RWPE2 (cell line): ENCODE measurements around the gene TMEM131.

Experiments
- ATAC-seq: fragments of 200-7000 bp; cut with Tn5 transposase; 3 replicates; pipeline ENCODE4 v1.9.1; 2021; ENCODE audit warnings: low read depth
- DNase-seq: peaks from one replicate; pipeline ENCODE4 v3.0.0-alpha.2; 2020; ENCODE audit warnings: low spot score
- H3K27ac ChIP-seq: fragments of 450-650 bp; 2 replicates; pipeline ENCODE4 v1.5.1; 2017; ENCODE audit warnings: mild to moderate bottlenecking; ENCODE audit not compliant: poor library complexity, severe bottlenecking
- H3K27me3 ChIP-seq: fragments of 250-450 bp; sonication (Bioruptor Pico); 2 replicates; pipeline ENCODE4 v1.5.1; 2021; ENCODE audit warnings: mild to moderate bottlenecking, moderate library complexity; ENCODE audit not compliant: insufficient read depth, poor library complexity, severe bottlenecking
- H3K36me3 ChIP-seq: fragments of 250-450 bp; sonication (Bioruptor Pico); 2 replicates; pipeline ENCODE4 v1.5.1; 2020; ENCODE audit warnings: low read depth, mild to moderate bottlenecking, moderate library complexity
- H3K4me1 ChIP-seq: fragments of 250-450 bp; sonication (Bioruptor Pico); 2 replicates; pipeline ENCODE4 v1.5.1; 2021; ENCODE audit warnings: mild to moderate bottlenecking, moderate library complexity; ENCODE audit not compliant: insufficient read depth, poor library complexity, severe bottlenecking
- H3K4me3 ChIP-seq: fragments of 250-450 bp; sonication (Bioruptor Pico); 2 replicates; pipeline ENCODE4 v1.5.1; 2021; ENCODE audit warnings: mild to moderate bottlenecking, moderate library complexity; ENCODE audit not compliant: severe bottlenecking
- H3K9me3 ChIP-seq: fragments of 250-450 bp; sonication (Bioruptor Pico); 2 replicates; pipeline ENCODE4 v1.5.1; 2021; ENCODE audit warnings: mild to moderate bottlenecking, moderate library complexity; ENCODE audit not compliant: severe bottlenecking
- CTCF ChIP-seq: fragments of 450-650 bp; IDR thresholded peaks from one replicate; pipeline ENCODE4 v1.5.1; 2017; ENCODE audit warnings: mild to moderate bottlenecking, moderate library complexity; ENCODE audit not compliant: poor library complexity, severe bottlenecking

Gene TMEM131

DNA sequence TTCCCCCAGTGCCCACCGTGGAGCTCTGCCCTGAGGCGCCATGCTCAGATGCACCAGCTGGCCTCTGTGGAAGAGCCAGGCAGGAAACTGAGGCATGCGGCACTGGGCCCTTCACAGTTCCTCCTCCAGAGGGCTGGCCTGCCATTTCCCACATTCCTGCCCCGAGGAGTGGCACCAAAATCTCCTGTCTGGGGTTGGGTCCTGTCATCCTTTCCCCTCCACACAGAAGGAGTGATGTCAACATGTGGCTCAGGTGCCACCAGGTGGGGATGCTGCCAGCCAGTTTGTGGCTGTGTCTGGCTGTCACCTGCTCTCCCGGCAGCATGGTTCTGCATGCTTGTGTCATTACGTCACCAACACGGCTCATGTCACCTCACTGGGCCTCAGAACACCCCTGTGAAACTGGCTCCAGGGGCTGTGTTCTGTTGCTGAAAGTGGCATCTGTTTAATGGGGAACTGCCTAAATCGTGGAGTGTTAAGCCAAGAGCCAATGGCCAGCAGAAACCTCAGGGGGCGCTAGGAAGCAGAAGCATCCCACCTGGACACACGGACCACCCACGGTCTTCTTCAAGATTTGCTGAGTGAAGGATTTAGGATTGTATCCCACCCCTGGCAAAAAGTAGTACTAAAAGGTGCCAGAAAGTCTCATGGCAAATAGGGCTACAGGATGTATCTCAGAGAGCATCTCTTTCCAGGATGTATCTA, 231.0 kb downstream of the TMEM131 start:
- ATAC-seq: no peak

DNA sequence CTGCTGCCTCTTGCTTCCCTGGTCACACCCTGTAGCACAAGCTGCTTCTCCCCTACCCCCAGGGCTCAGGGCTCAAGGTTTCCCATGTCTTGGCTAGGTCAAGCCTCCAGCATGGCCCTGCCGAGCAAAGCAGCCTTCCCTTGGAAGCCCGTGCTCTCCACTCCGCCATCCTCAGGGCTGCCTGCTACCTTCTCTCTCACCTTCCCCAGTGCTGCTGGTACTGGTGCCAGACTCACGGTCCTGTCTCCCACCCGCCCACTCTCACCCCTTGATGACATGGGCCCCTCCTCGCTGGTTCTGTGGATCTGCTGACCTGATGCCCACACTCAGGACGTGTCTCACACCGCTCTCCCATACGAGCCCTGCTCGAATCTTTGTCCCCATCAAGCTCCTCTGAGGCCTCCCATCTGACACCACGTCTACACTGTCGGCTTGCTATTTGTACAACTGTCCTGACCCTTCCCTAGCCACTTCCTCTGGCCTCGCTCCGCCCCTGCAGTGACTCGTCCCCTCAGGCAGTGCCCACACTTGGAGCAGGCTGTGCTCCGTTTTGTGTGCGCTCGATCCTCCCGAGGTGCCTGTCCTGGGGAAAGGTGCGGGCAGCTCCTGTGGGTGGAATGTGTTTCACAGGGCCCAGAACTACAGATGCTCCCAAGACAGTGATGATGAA, 232.4 kb downstream of the TMEM131 start:
- no peak for TF ChIP-seq CTCF
- no peak overlapping the region for H3K4me3 ChIP-seq
- DNase-seq: peak; percentile 57
- no peak overlapping the region for H3K27ac ChIP-seq
- H3K9me3 ChIP-seq: no peaks in the 10 kb centered on the region
- H3K27me3 ChIP-seq: no peaks in the 10 kb centered on the region
- ATAC-seq: peak; percentile 60
- H3K36me3 ChIP-seq: peaks cover 37% of the 10 kb centered on the region
- H3K4me1 ChIP-seq: no peaks in the 10 kb centered on the region

More for the DNA sequence above, 231.0 kb downstream of the TMEM131 start:
- Histone ChIP-seq H3K9me3 (no peaks in the 10 kb centered on the region), H3K4me3 (no peak overlapping the region), H3K36me3 (peaks cover 38% of the 10 kb centered on the region), H3K27ac (no peak overlapping the region), H3K4me1 (no peaks in the 10 kb centered on the region), H3K27me3 (no peaks in the 10 kb centered on the region)
- no peak for TF ChIP-seq CTCF
- peak; percentile 19 for DNase-seq

- ATAC-seq (no peak), DNase-seq (peak; percentile 56)
- Histone ChIP-seq H3K4me3 (no peak overlapping the region), H3K4me1 (no peaks in the 10 kb centered on the region), H3K27me3 (no peaks in the 10 kb centered on the region), H3K27ac (no peak overlapping the region), H3K36me3 (peaks cover 45% of the 10 kb centered on the region), H3K9me3 (no peaks in the 10 kb centered on the region)
- no peak for TF ChIP-seq CTCF
These were observed 234.6 kb downstream of the TMEM131 start for GRCh38 chr2:97761192-97761591.

DNA sequence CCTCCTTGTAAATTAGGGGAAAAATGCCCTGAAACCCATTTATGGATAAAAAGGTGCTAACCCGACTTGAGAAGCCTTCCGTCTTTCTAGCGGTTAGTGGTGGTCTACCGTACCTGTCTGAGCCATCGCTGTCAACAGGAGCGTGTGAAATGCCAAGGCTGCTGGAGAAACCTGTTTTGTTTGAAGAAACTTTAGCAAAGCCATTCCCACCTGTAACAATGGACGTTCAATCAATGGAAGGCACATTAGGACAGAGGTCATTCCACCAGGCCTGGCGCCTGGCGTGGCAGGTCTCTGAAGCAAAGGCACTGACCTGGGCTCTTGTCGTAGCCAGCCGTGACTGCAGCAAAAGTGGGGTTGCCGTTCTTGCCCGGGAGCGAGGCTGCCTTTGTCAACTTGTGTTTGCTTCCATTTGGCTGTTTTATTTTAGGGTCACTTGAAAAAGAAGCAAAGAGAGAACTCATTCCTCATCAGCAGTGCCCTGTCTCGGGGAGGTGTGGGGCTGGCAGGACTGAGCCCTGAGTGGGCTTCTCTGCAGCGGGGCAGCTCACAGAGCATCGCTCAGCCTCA, 235.2 kb downstream of the TMEM131 start:
- no peaks in the 10 kb centered on the region for H3K4me1 ChIP-seq
- H3K36me3 ChIP-seq: peaks cover 44% of the 10 kb centered on the region
- H3K4me3 ChIP-seq: no peak overlapping the region
- no peaks in the 10 kb centered on the region for H3K27me3 ChIP-seq
- no peak for ATAC-seq
- H3K27ac ChIP-seq: no peak overlapping the region
- no peak for TF ChIP-seq CTCF
- no peaks in the 10 kb centered on the region for H3K9me3 ChIP-seq
- DNase-seq: peak; percentile 34
